Muscle layer of colon (tissue), 2 donors: ENCODE results near the gene R3HDM4.
"Not testable (repeated sequence)": the region's sequence is repeated elsewhere in the genome, so short reads cannot be mapped to it uniquely, and the experiment has no call there.

Experiments used
- H3K27ac ChIP-seq: one replicate; pipeline ENCODE4 v1.7.0; 2013; ENCODE audit warnings: low read depth, mild to moderate bottlenecking, low read length, moderate library complexity
- H3K27me3 ChIP-seq, 2 donors: one replicate each; pipeline ENCODE4 v1.7.0; 2013; ENCODE audit warnings: low read length in 2 of 2, mild to moderate bottlenecking in 2 of 2; ENCODE audit not compliant: insufficient read depth in 2 of 2, control insufficient read depth in 1 of 2
- H3K36me3 ChIP-seq: one replicate; pipeline ENCODE4 v1.7.0; 2013; ENCODE audit warnings: mild to moderate bottlenecking, low read length; ENCODE audit not compliant: insufficient read depth
- H3K4me1 ChIP-seq: one replicate; pipeline ENCODE4 v1.7.0; 2013; ENCODE audit warnings: mild to moderate bottlenecking, low read length; ENCODE audit not compliant: insufficient read depth
- H3K4me3 ChIP-seq, 2 donors: one replicate each; pipeline ENCODE4 v1.7.0; 2013; ENCODE audit warnings: low read length in 2 of 2, low read depth in 1 of 2, mild to moderate bottlenecking in 1 of 2, moderate library complexity in 1 of 2
- H3K9ac ChIP-seq: one replicate; pipeline ENCODE4 v1.7.0; 2013; ENCODE audit warnings: low read length
- H3K9me3 ChIP-seq: one replicate; pipeline ENCODE4 v1.7.0; 2013; ENCODE audit warnings: mild to moderate bottlenecking, low read length
- donor health status: abdominal sarcoma.
- donor health status: Adenocarcinoma of cecum.

R3HDM4 gene

GRCh38 chr19:891421-892200 is 21.4 kb downstream of the R3HDM4 start:
- H3K27ac ChIP-seq: peak overlapping the region; percentile 61
- not testable (repeated sequence) for H3K27me3 ChIP-seq

GRCh38 chr19:890831-891230 is 22.2 kb downstream of the R3HDM4 start:
- H3K27me3 ChIP-seq: no peaks in the 10 kb centered on the region
- peaks cover 25% of the 10 kb centered on the region for H3K36me3 ChIP-seq
- H3K27ac ChIP-seq: no peak overlapping the region
- H3K9me3 ChIP-seq: no peaks in the 10 kb centered on the region
- no peak overlapping the region for H3K9ac ChIP-seq
- H3K4me3 ChIP-seq: no peak overlapping the region
- peaks cover 6% of the 10 kb centered on the region for H3K4me1 ChIP-seq

More at GRCh38 chr19:891421-892200, 21.4 kb downstream of the R3HDM4 start:
- peak overlapping the region; percentile 61 for H3K9ac ChIP-seq
- peaks cover 19% of the 10 kb centered on the region for H3K36me3 ChIP-seq
- H3K4me3 ChIP-seq: peak overlapping the region; percentile 79 to 91
- H3K4me1 ChIP-seq, H3K9me3 ChIP-seq: not testable (repeated sequence)

- H3K9ac ChIP-seq: no peak overlapping the region
- no peak overlapping the region for H3K27ac ChIP-seq
- no peak overlapping the region for H3K4me3 ChIP-seq
- no peaks in the 10 kb centered on the region for H3K9me3 ChIP-seq
- peaks cover 34% of the 10 kb centered on the region for H3K36me3 ChIP-seq
- H3K4me1 ChIP-seq: peaks cover 6% of the 10 kb centered on the region
- H3K27me3 ChIP-seq: no peaks in the 10 kb centered on the region
Observed at GRCh38 chr19:889662-890295, 23.2 kb downstream of the R3HDM4 start.

GRCh38 chr19:888581-889385 is 24.2 kb downstream of the R3HDM4 start:
- Histone ChIP-seq H3K36me3 (peaks cover 41% of the 10 kb centered on the region), H3K4me1 (peaks cover 6% of the 10 kb centered on the region), H3K27me3 (no peaks in the 10 kb centered on the region), H3K27ac (no peak overlapping the region), H3K9me3 (no peaks in the 10 kb centered on the region), H3K9ac (no peak overlapping the region), H3K4me3 (no peak overlapping the region)

GRCh38 chr19:887599-887998 is 25.4 kb downstream of the R3HDM4 start:
- peaks cover 6% of the 10 kb centered on the region for H3K4me1 ChIP-seq
- H3K9me3 ChIP-seq: no peaks in the 10 kb centered on the region
- no peak overlapping the region for H3K4me3 ChIP-seq
- H3K9ac ChIP-seq: no peak overlapping the region
- peaks cover 51% of the 10 kb centered on the region for H3K36me3 ChIP-seq
- H3K27me3 ChIP-seq: no peaks in the 10 kb centered on the region
- no peak overlapping the region for H3K27ac ChIP-seq

- Histone ChIP-seq H3K9me3 (no peaks in the 10 kb centered on the region), H3K36me3 (peaks cover 57% of the 10 kb centered on the region), H3K27me3 (no peaks in the 10 kb centered on the region), H3K4me1 (peaks cover 4% of the 10 kb centered on the region), H3K4me3 (no peak overlapping the region), H3K27ac (no peak overlapping the region), H3K9ac (no peak overlapping the region)
Observed at GRCh38 chr19:887072-887471, 25.9 kb downstream of the R3HDM4 start.

- no peak overlapping the region for H3K27ac ChIP-seq
Observed at GRCh38 chr19:885536-886224, 27.3 kb downstream of the R3HDM4 start.

GRCh38 chr19:884420-885211 is 28.4 kb downstream of the R3HDM4 start:
- H3K27me3 ChIP-seq: no peaks in the 10 kb centered on the region
- no peaks in the 10 kb centered on the region for H3K4me1 ChIP-seq
- H3K9ac ChIP-seq: no peak overlapping the region
- no peak overlapping the region for H3K27ac ChIP-seq
- H3K4me3 ChIP-seq: no peak overlapping the region
- no peaks in the 10 kb centered on the region for H3K9me3 ChIP-seq
- H3K36me3 ChIP-seq: peaks cover 61% of the 10 kb centered on the region

More at GRCh38 chr19:885536-886224, 27.3 kb downstream of the R3HDM4 start:
- no peaks in the 10 kb centered on the region for H3K27me3 ChIP-seq
- peaks cover 70% of the 10 kb centered on the region for H3K36me3 ChIP-seq
- no peak overlapping the region for H3K9ac ChIP-seq
- H3K4me3 ChIP-seq: no peak overlapping the region
- no peaks in the 10 kb centered on the region for H3K9me3 ChIP-seq
- H3K4me1 ChIP-seq: no peaks in the 10 kb centered on the region

- Histone ChIP-seq H3K27ac (no peak overlapping the region), H3K4me3 (no peak overlapping the region), H3K36me3 (peaks cover 63% of the 10 kb centered on the region), H3K9ac (no peak overlapping the region), H3K27me3 (no peaks in the 10 kb centered on the region), H3K4me1 (no peaks in the 10 kb centered on the region), H3K9me3 (no peaks in the 10 kb centered on the region)
Observed at GRCh38 chr19:883661-884211, 29.3 kb downstream of the R3HDM4 start.

- Histone ChIP-seq H3K27me3 (no peaks in the 10 kb centered on the region), H3K4me1 (no peaks in the 10 kb centered on the region), H3K9me3 (no peaks in the 10 kb centered on the region), H3K36me3 (peaks cover 63% of the 10 kb centered on the region), H3K9ac (no peak overlapping the region), H3K27ac (no peak overlapping the region), H3K4me3 (no peak overlapping the region)
Observed at GRCh38 chr19:882871-883497, 30.0 kb downstream of the R3HDM4 start.
